ENCODE data around the gene NUP107.

Gene NUP107

GRCh38 chr12:68776976-68777610 is 90.3 kb downstream of the NUP107 start:
- no peak for DNase-seq

- no peak for DNase-seq
Observed at GRCh38 chr12:68779280-68779679, 92.5 kb downstream of the NUP107 start.

GRCh38 chr12:68780731-68781130 is 94.0 kb downstream of the NUP107 start:
- DNase-seq = no peak

GRCh38 chr12:68781728-68782127 is 95.0 kb downstream of the NUP107 start:
- no peak for DNase-seq

GRCh38 chr12:68784015-68784414 is 97.2 kb downstream of the NUP107 start:
- peak; percentile 53 for DNase-seq

GRCh38 chr12:68785358-68785757 is 98.6 kb downstream of the NUP107 start:
- DNase-seq = no peak

GRCh38 chr12:68785823-68786222 is 99.0 kb downstream of the NUP107 start:
- DNase-seq = no peak

- DNase-seq = peak; percentile 73
Observed at GRCh38 chr12:68786929-68787328, 100.2 kb downstream of the NUP107 start.

GRCh38 chr12:68788554-68789143 is 101.9 kb downstream of the NUP107 start:
- no peak for DNase-seq

GRCh38 chr12:68789144-68789878 is 102.5 kb downstream of the NUP107 start:
- DNase-seq = no peak

GRCh38 chr12:68790081-68790951 is 103.5 kb downstream of the NUP107 start:
- DNase-seq = no peak

- DNase-seq = no peak
Observed at GRCh38 chr12:68790952-68791234, 104.1 kb downstream of the NUP107 start.

GRCh38 chr12:68791897-68792481 is 105.2 kb downstream of the NUP107 start:
- no peak for DNase-seq

GRCh38 chr12:68792952-68793351 is 106.2 kb downstream of the NUP107 start:
- peak; percentile 88 for DNase-seq

GRCh38 chr12:68793436-68793835 is 106.7 kb downstream of the NUP107 start:
- no peak for DNase-seq

GRCh38 chr12:68793975-68794652 is 107.3 kb downstream of the NUP107 start:
- DNase-seq = no peak

- DNase-seq = no peak
Observed at GRCh38 chr12:68794653-68795251, 108.0 kb downstream of the NUP107 start.

Measured in hematopoietic multipotent progenitor cell treated with erythropoietin and hydrocortisone succinate and interleukin-3 and kit ligand, for 6 days (in vitro differentiated cells).